Choroid plexus epithelial cell (primary cell): ENCODE results near the gene CEP72.

Source experiments
- DNase-seq: peaks from one replicate; pipeline ENCODE4 v3.0.0-alpha.2; 2010; ENCODE audit warnings: low read depth
- H3K4me3 ChIP-seq: 2 replicates; pipeline ENCODE4 v1.5.1; 2011; ENCODE audit warnings: low read depth, mild to moderate bottlenecking, control low read depth, low read length, moderate library complexity
- CTCF ChIP-seq: conservative IDR thresholded peaks from 2 replicates; pipeline ENCODE4 v1.5.1; 2011; ENCODE audit warnings: low read depth, mild to moderate bottlenecking, control low read depth, inconsistent platforms, low read length, moderate library complexity

Gene CEP72

GRCh38 chr5:633501-633955 lies 21.4 kb downstream of the CEP72 start:
- H3K4me3 ChIP-seq: no peak overlapping the region
- no peak for TF ChIP-seq CTCF
- DNase-seq: peak; percentile 22

- TF ChIP-seq CTCF: no peak
- DNase-seq: no peak
- no peak overlapping the region for H3K4me3 ChIP-seq
Measured at GRCh38 chr5:634191-634590, 22.1 kb downstream of the CEP72 start.

GRCh38 chr5:635306-636055 lies 23.3 kb downstream of the CEP72 start:
- H3K4me3 ChIP-seq: no peak overlapping the region
- no peak for DNase-seq
- no peak for TF ChIP-seq CTCF

GRCh38 chr5:636951-637350 lies 24.8 kb downstream of the CEP72 start:
- H3K4me3 ChIP-seq: no peak overlapping the region
- no peak for DNase-seq
- TF ChIP-seq CTCF: no peak

GRCh38 chr5:637581-638450 lies 25.7 kb downstream of the CEP72 start:
- TF ChIP-seq CTCF: no peak
- DNase-seq: no peak
- H3K4me3 ChIP-seq: no peak overlapping the region

GRCh38 chr5:638501-639252 lies 26.5 kb downstream of the CEP72 start:
- no peak for TF ChIP-seq CTCF
- H3K4me3 ChIP-seq: no peak overlapping the region
- DNase-seq: no peak
